H54 (cell line): ENCODE data around the gene MOCS1.
A peak's percentile ranks its signal among the peaks of the same experiment; 100 is the strongest.

Experiments used
- DNase-seq: peaks from one replicate; pipeline ENCODE4 v3.0.0; 2011; ENCODE audit warnings: low spot score, mixed read lengths; ENCODE audit not compliant: insufficient read length
- FAIRE-seq: peaks from 3 replicates; lab custom pipeline; 2011; peaks lifted over from hg19 to GRCh38; lab: Jason Lieb, UNC
- POLR2A ChIP-seq: IDR thresholded peaks from 2 replicates; pipeline ENCODE4 v1.6.1; 2011; ENCODE audit warnings: low read depth, mild to moderate bottlenecking, low read length

Gene MOCS1

GRCh38 chr6:39937686-39938333 lies 3.5 kb upstream of the MOCS1 start:
- no peak for TF ChIP-seq POLR2A
- DNase-seq (no peak), FAIRE-seq (no peak)

- FAIRE-seq (no peak), DNase-seq (no peak)
- no peak for TF ChIP-seq POLR2A
Measured at GRCh38 chr6:39936857-39937256, 2.6 kb upstream of the MOCS1 start.

- no peak for TF ChIP-seq POLR2A
- DNase-seq = no peak
- no peak for FAIRE-seq
Measured at GRCh38 chr6:39935241-39935640, 979 bp upstream of the MOCS1 start.

- FAIRE-seq (no peak), DNase-seq (no peak)
- no peak for TF ChIP-seq POLR2A
Measured at GRCh38 chr6:39933669-39934130, 562 bp downstream of the MOCS1 start.

- TF ChIP-seq POLR2A = no peak
- FAIRE-seq (no peak), DNase-seq (no peak)
Measured at GRCh38 chr6:39932386-39932910, 1.8 kb downstream of the MOCS1 start.

GRCh38 chr6:39931607-39932006 lies 2.7 kb downstream of the MOCS1 start:
- FAIRE-seq = no peak
- no peak for DNase-seq

GRCh38 chr6:39930540-39930939 lies 3.7 kb downstream of the MOCS1 start:
- TF ChIP-seq POLR2A = no peak
- FAIRE-seq (no peak), DNase-seq (no peak)

More at GRCh38 chr6:39931607-39932006, 2.7 kb downstream of the MOCS1 start:
- no peak for TF ChIP-seq POLR2A

- TF ChIP-seq POLR2A = no peak
- FAIRE-seq (no peak), DNase-seq (no peak)
Measured at GRCh38 chr6:39929733-39930461, 4.4 kb downstream of the MOCS1 start.

GRCh38 chr6:39929039-39929732 lies 5.1 kb downstream of the MOCS1 start:
- FAIRE-seq (no peak), DNase-seq (no peak)
- no peak for TF ChIP-seq POLR2A

- no peak for FAIRE-seq
- DNase-seq = peak; percentile 70
Measured at GRCh38 chr6:39927159-39927558, 7.1 kb downstream of the MOCS1 start.

GRCh38 chr6:39926668-39927067 lies 7.6 kb downstream of the MOCS1 start:
- no peak for TF ChIP-seq POLR2A
- no peak for DNase-seq
- FAIRE-seq = no peak

More at GRCh38 chr6:39927159-39927558, 7.1 kb downstream of the MOCS1 start:
- no peak for TF ChIP-seq POLR2A

GRCh38 chr6:39925931-39926290 lies 8.4 kb downstream of the MOCS1 start:
- FAIRE-seq (no peak), DNase-seq (no peak)
- no peak for TF ChIP-seq POLR2A

GRCh38 chr6:39925191-39925930 lies 8.9 kb downstream of the MOCS1 start:
- no peak for TF ChIP-seq POLR2A
- DNase-seq (no peak), FAIRE-seq (no peak)

GRCh38 chr6:39924283-39924682 lies 10.0 kb downstream of the MOCS1 start:
- TF ChIP-seq POLR2A = no peak
- DNase-seq = no peak
- no peak for FAIRE-seq
